ENCODE measurements around the gene P2RY6.

The P2RY6 gene

DNA sequence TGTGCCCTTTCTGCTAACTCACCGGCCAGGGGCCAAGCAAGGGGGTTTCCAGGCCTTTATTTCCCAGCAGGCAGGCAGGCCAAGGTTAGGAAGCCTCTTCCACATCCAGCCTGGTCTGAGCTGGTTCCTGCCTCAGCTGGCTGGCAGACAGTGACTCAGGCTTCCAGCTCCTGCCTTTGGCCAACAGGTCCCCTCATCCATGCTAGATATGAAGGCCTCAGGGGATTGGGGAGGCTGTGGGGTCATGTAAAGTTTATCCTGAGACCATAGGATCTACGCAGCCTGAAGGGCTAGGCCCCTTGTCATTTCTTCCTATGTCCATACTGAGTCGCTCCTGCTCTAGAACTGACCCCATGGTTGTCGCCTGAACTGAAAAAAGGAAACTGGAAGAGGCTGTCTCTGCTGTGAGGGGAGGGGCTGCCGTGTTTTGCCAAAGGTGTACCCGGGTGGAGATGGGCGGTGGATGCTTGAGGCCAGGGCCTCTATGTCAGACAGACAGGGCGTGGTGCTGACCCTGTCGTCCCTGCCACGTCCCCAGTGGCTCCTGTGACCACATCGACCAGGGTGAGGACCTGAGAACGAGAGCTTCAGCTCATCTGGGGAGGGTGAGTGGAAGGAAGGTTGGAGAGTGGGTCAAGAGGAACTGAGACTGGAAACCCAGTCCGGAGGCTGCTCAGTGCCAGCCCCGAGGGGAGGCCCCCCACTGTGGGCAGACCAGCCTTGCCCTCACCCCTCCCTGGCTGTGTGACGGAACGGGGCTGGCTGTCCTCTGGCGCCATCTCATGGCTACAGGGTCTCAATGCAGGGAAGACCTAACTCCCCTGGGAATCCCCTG lies 17.0 kb downstream of the P2RY6 start:
- Histone ChIP-seq H3K9me3 (ENCODE audit: control insufficient read depth, insufficient read depth, low read length) (no peaks in the 10 kb centered on the region), H3K4me1 (ENCODE audit: insufficient read depth, low read length) (peaks cover 6% of the 10 kb centered on the region; the same call in 1 of the 2 replicates), H3K9ac (ENCODE audit: low read depth, low read length) (peak overlapping the region; percentile 13; the same call in 1 of the 2 replicates), H3K36me3 (ENCODE audit: insufficient read depth, low read length) (no peaks in the 10 kb centered on the region)

DNA sequence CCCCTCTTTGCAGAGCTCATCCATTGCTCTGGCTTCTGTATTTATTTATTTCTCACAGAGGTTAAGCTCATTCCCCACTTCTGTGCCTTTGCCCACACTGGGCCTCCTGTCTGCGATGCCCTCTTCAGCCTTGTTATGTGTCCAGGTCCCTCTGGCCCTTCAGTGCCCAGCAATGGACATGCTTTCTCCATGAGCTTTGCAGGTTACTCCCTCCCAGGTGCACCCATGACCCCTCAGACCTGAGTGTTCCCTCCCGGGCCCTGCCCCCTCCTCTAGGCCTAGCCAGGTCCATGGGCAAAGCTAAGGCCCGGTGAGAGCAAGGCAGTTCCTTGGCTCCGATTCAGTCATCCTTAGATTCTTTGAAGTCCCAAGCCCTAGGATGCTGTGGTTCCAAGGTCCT lies 18.4 kb downstream of the P2RY6 start:
- Histone ChIP-seq H3K9me3 (ENCODE audit: control insufficient read depth, insufficient read depth, low read length) (no peaks in the 10 kb centered on the region), H3K36me3 (ENCODE audit: insufficient read depth, low read length) (no peaks in the 10 kb centered on the region), H3K4me1 (ENCODE audit: insufficient read depth, low read length) (peaks cover 6% of the 10 kb centered on the region; the same call in 1 of the 2 replicates), H3K9ac (ENCODE audit: low read depth, low read length) (no peak overlapping the region)

DNA sequence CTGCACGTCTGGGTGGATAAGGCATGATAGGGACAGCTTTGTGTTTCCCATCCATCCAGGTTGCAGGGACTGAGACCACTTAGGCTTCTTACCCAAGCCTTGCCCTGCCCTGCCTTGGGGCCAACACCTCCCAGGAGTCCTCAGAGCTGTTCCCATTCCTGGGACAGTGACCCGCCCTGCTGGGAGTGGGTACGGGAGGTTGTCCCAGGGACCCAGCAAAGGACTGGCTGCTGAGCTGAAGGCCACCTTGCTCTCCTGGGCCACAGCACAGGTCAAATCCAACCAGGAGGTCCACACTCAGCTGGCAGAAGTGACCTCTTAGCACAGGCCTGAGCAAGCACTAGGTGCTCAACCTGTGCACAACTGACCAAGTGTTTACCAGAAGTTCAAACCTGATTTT lies 19.1 kb downstream of the P2RY6 start:
- H3K9ac ChIP-seq (ENCODE audit: low read depth, low read length): no peak overlapping the region
- H3K9me3 ChIP-seq (ENCODE audit: control insufficient read depth, insufficient read depth, low read length): no peaks in the 10 kb centered on the region
- no peaks in the 10 kb centered on the region for H3K36me3 ChIP-seq (ENCODE audit: insufficient read depth, low read length)
- H3K4me1 ChIP-seq (ENCODE audit: insufficient read depth, low read length): peaks cover 6% of the 10 kb centered on the region; the same call in 1 of the 2 replicates

DNA sequence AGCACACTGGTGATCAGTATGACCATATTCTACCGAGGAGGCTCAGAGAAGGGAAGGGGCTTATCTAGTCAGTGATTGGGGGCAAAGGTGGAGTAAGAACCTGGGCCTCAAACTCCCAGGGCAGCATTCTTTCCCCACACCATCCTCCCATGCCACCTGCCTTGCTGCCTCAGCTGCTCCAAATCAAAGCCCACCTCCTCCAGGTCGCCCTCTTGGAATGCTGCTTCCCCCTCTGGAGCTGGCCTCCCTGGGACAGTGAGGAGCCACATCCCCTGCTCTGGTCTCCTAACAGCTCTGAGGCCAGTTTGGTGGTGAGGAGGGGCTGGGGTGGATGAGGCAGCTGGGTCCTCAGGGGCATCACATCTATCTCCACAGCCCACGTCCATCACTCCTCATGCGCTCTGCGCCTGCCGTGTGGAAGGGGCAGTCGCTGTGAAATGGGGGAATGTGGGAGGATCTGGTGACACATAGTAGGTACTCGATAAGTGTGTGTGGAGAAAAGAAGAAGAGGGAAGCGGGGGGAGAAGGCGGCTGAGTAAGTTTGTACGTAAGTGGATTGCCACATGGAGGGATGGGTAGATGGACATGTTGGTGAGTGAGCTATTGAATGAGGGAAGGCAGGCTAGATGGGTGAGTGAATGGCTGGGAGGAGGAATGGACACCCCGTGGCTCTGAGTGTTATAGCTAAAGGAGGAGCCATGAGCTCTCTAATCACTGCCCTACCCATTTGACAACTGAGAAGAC lies 19.8 kb downstream of the P2RY6 start:
- H3K9me3 ChIP-seq (ENCODE audit: control insufficient read depth, insufficient read depth, low read length): no peaks in the 10 kb centered on the region
- no peaks in the 10 kb centered on the region for H3K36me3 ChIP-seq (ENCODE audit: insufficient read depth, low read length)
- H3K4me1 ChIP-seq (ENCODE audit: insufficient read depth, low read length): peaks cover 6% of the 10 kb centered on the region; the same call in 1 of the 2 replicates
- no peak overlapping the region for H3K9ac ChIP-seq (ENCODE audit: low read depth, low read length)

DNA sequence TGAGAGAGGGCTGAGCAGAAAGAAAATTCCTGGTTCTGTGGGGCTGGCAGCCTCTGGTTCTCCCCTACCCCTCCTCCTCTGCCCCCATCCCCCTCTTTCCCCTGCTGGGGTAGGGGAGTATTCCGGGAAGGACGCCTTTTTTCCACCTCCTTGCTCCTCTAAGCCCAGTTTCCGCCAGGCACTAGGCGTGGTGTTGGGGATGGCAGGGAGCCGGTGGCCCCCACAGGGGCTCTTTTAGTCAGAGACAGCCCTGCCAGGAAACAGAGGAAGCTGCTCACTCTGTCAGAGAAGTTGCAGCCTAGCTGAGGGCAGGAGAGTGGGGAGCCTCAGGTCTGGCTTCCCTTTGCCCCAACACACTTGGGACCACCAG lies 20.4 kb downstream of the P2RY6 start:
- Histone ChIP-seq H3K36me3 (ENCODE audit: insufficient read depth, low read length) (no peaks in the 10 kb centered on the region), H3K4me1 (ENCODE audit: insufficient read depth, low read length) (peaks cover 6% of the 10 kb centered on the region; the same call in 1 of the 2 replicates), H3K9ac (ENCODE audit: low read depth, low read length) (no peak overlapping the region)

DNA sequence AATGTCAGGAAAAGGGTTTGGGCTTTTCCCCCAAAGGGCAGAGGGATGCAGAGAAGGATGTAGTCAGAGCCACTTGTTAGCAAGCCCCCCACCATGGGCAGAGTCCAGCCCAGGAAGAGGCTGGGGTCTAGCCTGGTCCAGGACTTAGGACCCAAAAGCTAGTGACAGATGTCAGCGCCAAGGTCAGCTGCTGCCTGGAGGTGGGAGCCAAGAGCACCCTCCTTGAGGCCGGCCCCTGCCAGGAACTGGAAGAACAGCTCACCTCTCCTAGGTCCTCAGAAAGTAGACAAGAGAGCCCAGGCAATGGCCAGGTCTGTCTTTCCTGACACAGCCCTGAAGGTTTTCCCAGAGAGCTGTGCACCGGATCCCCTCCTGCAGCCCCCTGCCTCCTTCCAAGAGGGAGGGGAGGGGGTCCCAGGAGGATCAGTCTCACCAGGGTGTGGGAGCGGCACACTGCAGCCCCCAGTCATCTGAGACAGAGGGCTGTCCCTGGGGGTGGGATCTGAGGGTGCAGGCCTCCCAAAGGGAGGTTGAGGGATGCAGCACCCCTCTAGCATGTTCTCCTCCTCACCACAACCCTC lies 21.3 kb downstream of the P2RY6 start:
- Histone ChIP-seq H3K4me1 (ENCODE audit: insufficient read depth, low read length) (peaks cover 6% of the 10 kb centered on the region; the same call in 1 of the 2 replicates), H3K36me3 (ENCODE audit: insufficient read depth, low read length) (no peaks in the 10 kb centered on the region), H3K9me3 (ENCODE audit: control insufficient read depth, insufficient read depth, low read length) (no peaks in the 10 kb centered on the region), H3K9ac (ENCODE audit: low read depth, low read length) (no peak overlapping the region)

More for the DNA sequence above, 20.4 kb downstream of the P2RY6 start:
- H3K9me3 ChIP-seq (ENCODE audit: control insufficient read depth, insufficient read depth, low read length): no peaks in the 10 kb centered on the region

DNA sequence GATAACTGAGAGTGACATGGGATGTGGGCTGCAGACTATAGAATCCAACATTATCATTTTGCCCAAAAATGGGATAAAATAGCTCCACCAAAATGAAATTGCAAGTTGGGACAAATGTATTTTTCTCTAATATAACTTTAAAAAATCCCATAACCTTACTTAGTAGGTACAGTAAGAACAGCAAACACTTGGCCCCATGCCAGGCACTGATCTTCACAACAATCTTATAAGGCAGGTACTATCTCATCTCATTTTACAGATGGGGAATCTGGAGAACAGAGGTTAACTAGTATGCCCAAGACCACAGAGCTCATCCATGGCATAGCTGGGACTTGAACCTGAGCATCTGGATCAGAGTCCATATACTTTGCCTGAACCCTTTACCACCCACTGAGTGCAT lies 22.5 kb downstream of the P2RY6 start:
- no peaks in the 10 kb centered on the region for H3K4me1 ChIP-seq (ENCODE audit: insufficient read depth, low read length)

DNA sequence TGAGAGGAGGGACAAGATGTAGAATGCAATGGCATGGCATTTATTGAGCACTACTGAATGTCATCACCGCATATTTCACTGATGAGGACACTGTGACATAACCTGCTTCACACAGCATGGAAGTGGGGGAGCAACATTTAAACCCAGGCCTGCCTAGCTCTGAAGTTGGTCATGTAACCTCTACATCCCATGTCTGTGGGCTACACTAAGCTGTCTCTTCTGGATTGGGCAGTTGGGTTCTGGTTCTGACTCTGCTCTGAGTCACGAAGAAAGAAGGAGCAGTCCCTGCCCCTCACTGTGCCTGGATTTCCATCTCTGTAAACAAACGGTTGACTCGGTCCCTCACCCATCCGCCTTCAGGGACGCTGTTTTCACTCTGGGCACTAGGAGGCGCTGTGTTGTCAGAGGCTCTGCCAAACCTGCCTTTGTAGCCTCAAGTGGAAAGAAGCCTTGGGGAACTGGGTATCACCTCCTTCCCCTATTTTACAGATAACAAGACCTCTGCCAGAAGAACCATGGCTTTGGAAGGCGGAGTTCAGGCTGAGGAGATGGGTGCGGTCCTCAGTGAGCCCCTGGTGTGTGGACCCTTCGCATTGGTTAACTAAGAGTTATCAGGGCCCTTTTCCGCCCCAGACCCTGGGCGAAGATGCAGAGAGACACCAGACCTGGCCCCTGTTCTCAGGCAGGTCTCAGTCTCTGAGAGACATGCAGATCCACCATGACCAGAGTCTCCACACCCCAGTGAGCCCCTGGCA lies 23.3 kb downstream of the P2RY6 start:
- Histone ChIP-seq H3K36me3 (ENCODE audit: insufficient read depth, low read length) (no peaks in the 10 kb centered on the region), H3K9ac (ENCODE audit: low read depth, low read length) (no peak overlapping the region), H3K4me1 (ENCODE audit: insufficient read depth, low read length) (peaks cover 2% of the 10 kb centered on the region; the same call in 1 of the 2 replicates), H3K9me3 (ENCODE audit: control insufficient read depth, insufficient read depth, low read length) (no peaks in the 10 kb centered on the region)

More for the DNA sequence above, 22.5 kb downstream of the P2RY6 start:
- H3K36me3 ChIP-seq (ENCODE audit: insufficient read depth, low read length): no peaks in the 10 kb centered on the region
- H3K9ac ChIP-seq (ENCODE audit: low read depth, low read length): no peak overlapping the region
- H3K9me3 ChIP-seq (ENCODE audit: control insufficient read depth, insufficient read depth, low read length): no peaks in the 10 kb centered on the region

DNA sequence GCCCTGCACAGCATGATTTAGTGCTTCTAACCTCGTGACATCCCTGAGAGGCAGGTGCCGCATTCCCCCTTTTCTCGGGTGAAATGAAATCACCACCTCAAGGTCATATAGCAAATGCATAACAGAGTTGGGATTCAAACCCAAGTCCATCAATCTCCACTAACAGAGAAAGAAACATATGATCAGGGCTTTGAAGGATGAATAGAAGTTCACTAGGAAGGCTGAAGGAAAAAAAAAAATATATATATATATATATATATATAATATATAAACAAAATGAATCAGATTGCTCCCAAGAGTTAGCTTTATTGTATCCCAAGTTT lies 23.8 kb downstream of the P2RY6 start:
- no peak overlapping the region for H3K9ac ChIP-seq (ENCODE audit: low read depth, low read length)
- H3K36me3 ChIP-seq (ENCODE audit: insufficient read depth, low read length): no peaks in the 10 kb centered on the region
- peaks cover 6% of the 10 kb centered on the region; the same call in 1 of the 2 replicates for H3K4me1 ChIP-seq (ENCODE audit: insufficient read depth, low read length)
- H3K9me3 ChIP-seq (ENCODE audit: control insufficient read depth, insufficient read depth, low read length): no peaks in the 10 kb centered on the region

DNA sequence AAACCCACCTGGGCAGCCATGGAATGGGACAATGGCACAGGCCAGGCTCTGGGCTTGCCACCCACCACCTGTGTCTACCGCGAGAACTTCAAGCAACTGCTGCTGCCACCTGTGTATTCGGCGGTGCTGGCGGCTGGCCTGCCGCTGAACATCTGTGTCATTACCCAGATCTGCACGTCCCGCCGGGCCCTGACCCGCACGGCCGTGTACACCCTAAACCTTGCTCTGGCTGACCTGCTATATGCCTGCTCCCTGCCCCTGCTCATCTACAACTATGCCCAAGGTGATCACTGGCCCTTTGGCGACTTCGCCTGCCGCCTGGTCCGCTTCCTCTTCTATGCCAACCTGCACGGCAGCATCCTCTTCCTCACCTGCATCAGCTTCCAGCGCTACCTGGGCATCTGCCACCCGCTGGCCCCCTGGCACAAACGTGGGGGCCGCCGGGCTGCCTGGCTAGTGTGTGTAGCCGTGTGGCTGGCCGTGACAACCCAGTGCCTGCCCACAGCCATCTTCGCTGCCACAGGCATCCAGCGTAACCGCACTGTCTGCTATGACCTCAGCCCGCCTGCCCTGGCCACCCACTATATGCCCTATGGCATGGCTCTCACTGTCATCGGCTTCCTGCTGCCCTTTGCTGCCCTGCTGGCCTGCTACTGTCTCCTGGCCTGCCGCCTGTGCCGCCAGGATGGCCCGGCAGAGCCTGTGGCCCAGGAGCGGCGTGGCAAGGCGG lies 24.5 kb downstream of the P2RY6 start:
- no peak overlapping the region for H3K9ac ChIP-seq (ENCODE audit: low read depth, low read length)
- H3K9me3 ChIP-seq (ENCODE audit: control insufficient read depth, insufficient read depth, low read length): no peaks in the 10 kb centered on the region
- no peaks in the 10 kb centered on the region for H3K36me3 ChIP-seq (ENCODE audit: insufficient read depth, low read length)
- H3K4me1 ChIP-seq (ENCODE audit: insufficient read depth, low read length): peaks cover 6% of the 10 kb centered on the region; the same call in 1 of the 2 replicates

DNA sequence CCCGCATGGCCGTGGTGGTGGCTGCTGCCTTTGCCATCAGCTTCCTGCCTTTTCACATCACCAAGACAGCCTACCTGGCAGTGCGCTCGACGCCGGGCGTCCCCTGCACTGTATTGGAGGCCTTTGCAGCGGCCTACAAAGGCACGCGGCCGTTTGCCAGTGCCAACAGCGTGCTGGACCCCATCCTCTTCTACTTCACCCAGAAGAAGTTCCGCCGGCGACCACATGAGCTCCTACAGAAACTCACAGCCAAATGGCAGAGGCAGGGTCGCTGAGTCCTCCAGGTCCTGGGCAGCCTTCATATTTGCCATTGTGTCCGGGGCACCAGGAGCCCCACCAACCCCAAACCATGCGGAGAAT lies 25.1 kb downstream of the P2RY6 start:
- Histone ChIP-seq H3K36me3 (ENCODE audit: insufficient read depth, low read length) (no peaks in the 10 kb centered on the region), H3K9ac (ENCODE audit: low read depth, low read length) (no peak overlapping the region), H3K9me3 (ENCODE audit: control insufficient read depth, insufficient read depth, low read length) (no peaks in the 10 kb centered on the region), H3K4me1 (ENCODE audit: insufficient read depth, low read length) (peaks cover 6% of the 10 kb centered on the region; the same call in 1 of the 2 replicates)

DNA sequence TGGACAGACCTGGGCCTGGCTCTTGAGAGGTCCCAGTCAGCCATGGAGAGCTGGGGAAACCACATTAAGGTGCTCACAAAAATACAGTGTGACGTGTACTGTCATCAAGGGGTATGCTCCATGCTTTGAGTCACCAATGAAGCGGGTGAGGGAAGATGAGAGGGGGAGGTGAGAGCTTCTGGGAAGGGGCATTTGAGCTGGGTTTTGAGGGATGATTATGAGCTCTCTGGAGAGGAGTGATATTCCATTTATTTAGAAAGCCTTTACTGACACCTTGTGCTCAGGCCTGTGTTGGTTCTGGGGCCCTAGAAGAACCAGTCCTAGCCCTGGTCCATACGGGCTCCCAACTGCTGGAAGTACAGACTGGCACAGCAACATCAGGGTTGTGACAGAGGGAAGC lies 25.6 kb downstream of the P2RY6 start:
- Histone ChIP-seq H3K4me1 (ENCODE audit: insufficient read depth, low read length) (peaks cover 6% of the 10 kb centered on the region; the same call in 1 of the 2 replicates), H3K9ac (ENCODE audit: low read depth, low read length) (no peak overlapping the region), H3K9me3 (ENCODE audit: control insufficient read depth, insufficient read depth, low read length) (no peaks in the 10 kb centered on the region), H3K36me3 (ENCODE audit: insufficient read depth, low read length) (no peaks in the 10 kb centered on the region)

DNA sequence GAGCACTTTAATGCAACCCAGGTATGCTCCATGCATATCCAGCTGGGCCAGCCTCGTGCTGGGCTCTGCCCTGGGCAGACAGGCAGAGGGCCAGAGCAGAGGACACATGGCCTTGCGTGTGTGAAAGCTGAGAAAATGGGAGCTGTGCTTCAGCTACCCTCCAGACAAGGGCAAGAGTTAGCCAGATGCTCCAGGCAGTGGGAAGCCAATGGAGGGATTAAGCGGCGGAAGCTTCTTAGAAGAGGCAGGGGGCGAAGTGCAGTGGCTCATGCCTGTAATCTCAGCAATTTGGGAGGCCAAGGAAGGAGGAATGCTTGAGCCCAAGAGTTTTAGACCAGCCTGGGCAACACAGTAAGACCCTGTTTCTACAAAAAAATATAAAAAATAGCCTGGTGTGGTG lies 26.1 kb downstream of the P2RY6 start:
- Histone ChIP-seq H3K4me1 (ENCODE audit: insufficient read depth, low read length) (peaks cover 6% of the 10 kb centered on the region; the same call in 1 of the 2 replicates), H3K9me3 (ENCODE audit: control insufficient read depth, insufficient read depth, low read length) (no peaks in the 10 kb centered on the region), H3K36me3 (ENCODE audit: insufficient read depth, low read length) (no peaks in the 10 kb centered on the region), H3K9ac (ENCODE audit: low read depth, low read length) (no peak overlapping the region)

Data from ES-I3 (cell line).